HepG2 (cell line): ENCODE measurements around the gene SLC25A18. TPM values are rescaled to one million over a fixed set of nuclear protein-coding genes. Genes with fewer than 3 reads are reported as not detected.

ENCODE experiments used
- HNF4A ChIP-seq: sonication (generic); formaldehyde crosslinking; IDR thresholded peaks from 2 replicates; pipeline ENCODE4 v1.4.0; 2020; ENCODE audit warnings: missing genetic modification reagents
- HNRNPH1 ChIP-seq: fragments of 200-400 bp; formaldehyde crosslinking; optimal IDR thresholded peaks from 2 replicates; pipeline ENCODE3; 2017; ENCODE audit warnings: mild to moderate bottlenecking, low read depth, low read length
- HNRNPUL1 ChIP-seq: fragments of 200-400 bp; formaldehyde crosslinking; IDR thresholded peaks from 2 replicates; pipeline ENCODE4 v1.6.1; 2017; ENCODE audit warnings: low read depth, mild to moderate bottlenecking, low read length, moderate library complexity
- KDM1A ChIP-seq: IDR thresholded peaks from 2 replicates; pipeline ENCODE4 v1.6.1; 2016; ENCODE audit warnings: missing compliant biosample characterization
- NCOA1 ChIP-seq: sonication (generic); formaldehyde crosslinking; IDR thresholded peaks from 2 replicates; pipeline ENCODE4 v1.9.0; 2021; ENCODE audit warnings: missing genetic modification reagents
- NFYB ChIP-seq: sonication (generic); formaldehyde crosslinking; IDR thresholded peaks from 2 replicates; pipeline ENCODE4 v1.4.0; 2020; ENCODE audit warnings: missing genetic modification reagents
- RBM39 ChIP-seq: fragments of 200-400 bp; formaldehyde crosslinking; IDR thresholded peaks from one replicate; pipeline ENCODE4 v1.6.1; 2018; ENCODE audit warnings: antibody characterized with exemption, mild to moderate bottlenecking, low read depth, low read length; ENCODE audit not compliant: poor library complexity, severe bottlenecking
- TARDBP ChIP-seq: sonication (generic); formaldehyde crosslinking; IDR thresholded peaks from 2 replicates; pipeline ENCODE4 v1.8.0; 2022; ENCODE audit warnings: mild to moderate bottlenecking, missing genetic modification reagents
- TBP ChIP-seq: sonication (generic); formaldehyde crosslinking; IDR thresholded peaks from 2 replicates; pipeline ENCODE4 v1.5.0; 2020; ENCODE audit warnings: missing genetic modification reagents
- ZNF264 ChIP-seq: sonication (generic); formaldehyde crosslinking; IDR thresholded peaks from 2 replicates; pipeline ENCODE4 v1.4.0; 2020; ENCODE audit warnings: missing genetic modification reagents
- ZNF33B ChIP-seq: sonication (generic); formaldehyde crosslinking; IDR thresholded peaks from 2 replicates; pipeline ENCODE4 v1.5.1; 2020; ENCODE audit warnings: mild to moderate bottlenecking, missing genetic modification reagents
- ZNF431 ChIP-seq: sonication (generic); formaldehyde crosslinking; IDR thresholded peaks from 2 replicates; pipeline ENCODE4 v1.9.0; 2022; ENCODE audit warnings: missing genetic modification reagents, low read depth, mild to moderate bottlenecking, borderline replicate concordance
- ZNF468 ChIP-seq: sonication (generic); formaldehyde crosslinking; IDR thresholded peaks from 2 replicates; pipeline ENCODE4 v1.8.0; 2022; ENCODE audit warnings: mild to moderate bottlenecking, moderate library complexity, missing genetic modification reagents
- ZNF496 ChIP-seq: sonication (generic); formaldehyde crosslinking; IDR thresholded peaks from 2 replicates; pipeline ENCODE4 v1.8.1; 2023; ENCODE audit warnings: mild to moderate bottlenecking, moderate library complexity, missing genetic modification reagents; ENCODE audit not compliant: insufficient replicate concordance
- ZNF747 ChIP-seq: sonication (generic); formaldehyde crosslinking; IDR thresholded peaks from 2 replicates; pipeline ENCODE4 v1.8.1; 2023; ENCODE audit warnings: missing genetic modification reagents, mild to moderate bottlenecking, borderline replicate concordance
- ZNF841 ChIP-seq: sonication (generic); formaldehyde crosslinking; IDR thresholded peaks from 2 replicates; pipeline ENCODE4 v1.8.1; 2023; ENCODE audit warnings: missing genetic modification reagents, borderline replicate concordance
- ZNF878 ChIP-seq: sonication (generic); formaldehyde crosslinking; IDR thresholded peaks from 2 replicates; pipeline ENCODE4 v1.8.1; 2023; ENCODE audit warnings: mild to moderate bottlenecking, missing genetic modification reagents, moderate library complexity
- polyA plus RNA-seq, 8 experiments: library from polyadenylated mRNA; depleted of rRNA in 3 of 8; stranded (reverse) in 7 of 8; unstranded in 1 of 8; fragments of >200 nt; fragmentation: Illumina TruSeq in 4 of 8; extraction: Trizol in 4 of 8; gene quantifications; 2 replicates each; pipeline versions ENCODE4 v1.2.1 to v1.2.3, GENCODE V29; 2011 to 2016; ENCODE audit warnings: low read depth in 4 of 8, missing spikeins in 1 of 8, mixed read lengths in 1 of 8; ENCODE audit not compliant: insufficient read depth in 1 of 8
- total RNA-seq, 5 experiments: library from RNA; depleted of rRNA; stranded (reverse); fragments of >200 nt; fragmentation: Illumina TruSeq; extraction: Trizol; gene quantifications; 2 replicates each; pipeline ENCODE4 v1.2.3, GENCODE V29; 2016; ENCODE audit warnings: low read depth in 1 of 5
- TF ChIP-seq, protein P1 (sequence below): sonication (generic); formaldehyde crosslinking; IDR thresholded peaks from 2 replicates; pipeline ENCODE4 v1.4.0; 2020; ENCODE audit warnings: mild to moderate bottlenecking, missing genetic modification reagents
- TF ChIP-seq, protein P2 (sequence below): sonication (generic); formaldehyde crosslinking; IDR thresholded peaks from 2 replicates; pipeline ENCODE4 v1.8.1; 2023; ENCODE audit warnings: missing genetic modification reagents, inconsistent platforms, borderline replicate concordance
- TF ChIP-seq, protein P3 (sequence below): sonication (generic); formaldehyde crosslinking; IDR thresholded peaks from 2 replicates; pipeline ENCODE4 v1.8.1; 2023; ENCODE audit warnings: mild to moderate bottlenecking, moderate library complexity, missing genetic modification reagents
- TF ChIP-seq, protein P4 (sequence below): sonication (generic); formaldehyde crosslinking; IDR thresholded peaks from 2 replicates; pipeline ENCODE4 v1.4.0; 2020; ENCODE audit warnings: mild to moderate bottlenecking, missing genetic modification reagents
- TF ChIP-seq, protein P5 (sequence below): sonication (generic); formaldehyde crosslinking; IDR thresholded peaks from 2 replicates; pipeline ENCODE4 v1.5.1; 2020; ENCODE audit warnings: mild to moderate bottlenecking, missing genetic modification reagents

SLC25A18 gene
- total and polyA plus RNA-seq, 2 of the 13 experiments (the other 11 are each of a cell fraction or from before 2014, with no cell fraction given), result 0.28 to 0.75 TPM

DNA sequence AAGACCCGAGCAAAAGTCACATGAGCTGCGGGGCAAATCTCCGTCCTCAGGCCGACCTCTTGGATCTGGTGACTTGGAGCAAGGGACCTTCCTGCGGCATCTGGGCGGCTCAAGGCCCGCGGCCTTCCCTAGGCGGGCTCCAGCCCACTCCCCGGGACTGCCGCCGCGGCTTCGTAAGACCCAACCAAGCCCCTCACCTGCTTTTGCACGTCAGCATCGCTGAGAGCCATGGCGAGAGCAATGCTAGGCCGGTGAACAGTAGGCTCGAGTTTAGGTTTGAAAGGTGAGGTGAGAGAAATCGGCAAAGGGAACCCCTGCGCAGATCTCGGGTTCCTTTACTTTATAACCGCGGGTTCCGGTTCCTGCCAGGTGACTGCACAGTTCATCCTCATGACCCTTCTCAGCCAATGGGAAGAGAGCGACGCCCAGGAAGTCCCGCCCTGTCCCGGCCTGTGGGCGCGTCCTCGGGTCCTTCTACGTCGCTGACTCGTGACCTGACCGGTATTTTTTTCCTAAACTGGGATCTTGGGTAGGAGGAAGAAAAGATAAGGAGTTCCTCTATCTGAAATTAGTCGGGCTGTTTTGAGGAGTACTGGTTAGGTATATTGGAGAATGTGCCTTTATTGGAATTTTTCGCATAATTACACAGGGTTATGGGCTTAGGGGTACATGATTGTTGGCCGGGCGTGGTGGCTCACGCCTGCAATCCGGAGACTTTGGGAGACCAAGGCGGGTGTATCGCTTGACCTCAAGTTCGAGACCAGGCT lies 65.3 kb downstream of the SLC25A18 start, which contains the start of gene ATP6V1E1 (continued):
- TF ChIP-seq, protein P1, sequence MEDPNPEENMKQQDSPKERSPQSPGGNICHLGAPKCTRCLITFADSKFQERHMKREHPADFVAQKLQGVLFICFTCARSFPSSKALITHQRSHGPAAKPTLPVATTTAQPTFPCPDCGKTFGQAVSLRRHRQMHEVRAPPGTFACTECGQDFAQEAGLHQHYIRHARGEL (CRISPR knock-in tag), result no peak
- TF ChIP-seq ZNF747 (CRISPR knock-in tag) (no peak), KDM1A (peak; percentile 12; the same call in 1 of the 2 replicates), ZNF33B (CRISPR knock-in tag) (no peak; the same call in 1 of the 2 replicates), TARDBP (CRISPR knock-in tag) (peak; percentile 59), ZNF468 (no peak), HNF4A (no peak), ZNF878 (CRISPR knock-in tag) (no peak), HNRNPUL1 (no peak), ZNF496 (CRISPR knock-in tag) (no peak), ZNF264 (CRISPR knock-in tag) (no peak), HNRNPH1 (no peak), TBP (CRISPR knock-in tag) (no peak), ZNF431 (CRISPR knock-in tag) (no peak; the same call in 1 of the 2 replicates), NCOA1 (no peak), RBM39 (no peak), NFYB (CRISPR knock-in tag) (peak; percentile 92), ZNF841 (no peak)
- TF ChIP-seq, protein P2, sequence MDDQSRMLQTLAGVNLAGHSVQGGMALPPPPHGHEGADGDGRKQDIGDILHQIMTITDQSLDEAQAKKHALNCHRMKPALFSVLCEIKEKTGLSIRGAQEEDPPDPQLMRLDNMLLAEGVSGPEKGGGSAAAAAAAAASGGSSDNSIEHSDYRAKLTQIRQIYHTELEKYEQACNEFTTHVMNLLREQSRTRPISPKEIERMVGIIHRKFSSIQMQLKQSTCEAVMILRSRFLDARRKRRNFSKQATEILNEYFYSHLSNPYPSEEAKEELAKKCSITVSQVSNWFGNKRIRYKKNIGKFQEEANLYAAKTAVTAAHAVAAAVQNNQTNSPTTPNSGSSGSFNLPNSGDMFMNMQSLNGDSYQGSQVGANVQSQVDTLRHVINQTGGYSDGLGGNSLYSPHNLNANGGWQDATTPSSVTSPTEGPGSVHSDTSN, result no peak
- TF ChIP-seq, protein P3, sequence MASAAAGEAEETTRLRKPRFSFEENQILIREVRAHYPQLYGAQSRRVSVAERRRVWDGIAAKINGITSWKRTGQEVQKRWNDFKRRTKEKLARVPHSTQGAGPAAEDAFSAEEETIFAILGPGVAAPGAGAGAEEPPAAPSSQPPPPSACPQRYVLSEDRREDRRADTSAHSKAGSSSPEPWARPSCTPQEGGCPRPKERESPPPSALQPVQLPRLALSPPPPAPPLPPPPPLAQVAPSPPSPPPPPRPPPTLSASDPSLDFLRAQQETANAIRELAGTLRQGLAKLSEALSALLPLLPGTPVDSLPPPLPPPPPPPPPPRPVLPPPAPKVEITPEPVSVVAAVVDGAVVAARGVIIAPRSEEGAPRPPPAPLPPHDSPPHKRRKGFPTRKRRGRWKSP, result peak; percentile 22; the same call in 1 of the 2 replicates
- TF ChIP-seq, protein P4, sequence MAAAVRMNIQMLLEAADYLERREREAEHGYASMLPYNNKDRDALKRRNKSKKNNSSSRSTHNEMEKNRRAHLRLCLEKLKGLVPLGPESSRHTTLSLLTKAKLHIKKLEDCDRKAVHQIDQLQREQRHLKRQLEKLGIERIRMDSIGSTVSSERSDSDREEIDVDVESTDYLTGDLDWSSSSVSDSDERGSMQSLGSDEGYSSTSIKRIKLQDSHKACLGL (CRISPR knock-in tag), result no peak
- TF ChIP-seq, protein P5, sequence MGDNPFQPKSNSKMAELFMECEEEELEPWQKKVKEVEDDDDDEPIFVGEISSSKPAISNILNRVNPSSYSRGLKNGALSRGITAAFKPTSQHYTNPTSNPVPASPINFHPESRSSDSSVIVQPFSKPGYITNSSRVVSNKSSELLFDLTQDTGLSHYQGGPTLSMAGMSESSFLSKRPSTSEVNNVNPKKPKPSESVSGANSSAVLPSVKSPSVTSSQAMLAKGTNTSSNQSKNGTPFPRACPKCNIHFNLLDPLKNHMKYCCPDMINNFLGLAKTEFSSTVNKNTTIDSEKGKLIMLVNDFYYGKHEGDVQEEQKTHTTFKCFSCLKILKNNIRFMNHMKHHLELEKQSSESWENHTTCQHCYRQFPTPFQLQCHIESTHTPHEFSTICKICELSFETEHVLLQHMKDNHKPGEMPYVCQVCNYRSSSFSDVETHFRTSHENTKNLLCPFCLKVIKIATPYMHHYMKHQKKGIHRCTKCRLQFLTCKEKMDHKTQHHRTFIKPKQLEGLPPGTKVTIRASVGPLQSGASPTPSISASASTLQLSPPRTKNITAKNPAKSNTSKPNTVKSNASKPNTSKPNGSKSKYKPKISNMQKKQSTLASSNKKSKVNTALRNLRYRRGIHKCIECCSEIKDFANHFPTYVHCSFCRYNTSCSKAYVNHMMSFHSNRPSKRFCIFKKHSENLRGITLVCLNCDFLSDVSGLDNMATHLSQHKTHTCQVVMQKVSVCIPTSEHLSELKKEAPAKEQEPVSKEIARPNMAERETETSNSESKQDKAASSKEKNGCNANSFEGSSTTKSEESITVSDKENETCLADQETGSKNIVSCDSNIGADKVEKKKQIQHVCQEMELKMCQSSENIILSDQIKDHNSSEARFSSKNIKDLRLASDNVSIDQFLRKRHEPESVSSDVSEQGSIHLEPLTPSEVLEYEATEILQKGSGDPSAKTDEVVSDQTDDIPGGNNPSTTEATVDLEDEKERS (CRISPR knock-in tag), result no peak
